ENCODE results near the gene CORO2B.
"Not testable (repeated sequence)": the region's sequence is repeated elsewhere in the genome, so short reads cannot be mapped to it uniquely, and the experiment has no call there.

DNA sequence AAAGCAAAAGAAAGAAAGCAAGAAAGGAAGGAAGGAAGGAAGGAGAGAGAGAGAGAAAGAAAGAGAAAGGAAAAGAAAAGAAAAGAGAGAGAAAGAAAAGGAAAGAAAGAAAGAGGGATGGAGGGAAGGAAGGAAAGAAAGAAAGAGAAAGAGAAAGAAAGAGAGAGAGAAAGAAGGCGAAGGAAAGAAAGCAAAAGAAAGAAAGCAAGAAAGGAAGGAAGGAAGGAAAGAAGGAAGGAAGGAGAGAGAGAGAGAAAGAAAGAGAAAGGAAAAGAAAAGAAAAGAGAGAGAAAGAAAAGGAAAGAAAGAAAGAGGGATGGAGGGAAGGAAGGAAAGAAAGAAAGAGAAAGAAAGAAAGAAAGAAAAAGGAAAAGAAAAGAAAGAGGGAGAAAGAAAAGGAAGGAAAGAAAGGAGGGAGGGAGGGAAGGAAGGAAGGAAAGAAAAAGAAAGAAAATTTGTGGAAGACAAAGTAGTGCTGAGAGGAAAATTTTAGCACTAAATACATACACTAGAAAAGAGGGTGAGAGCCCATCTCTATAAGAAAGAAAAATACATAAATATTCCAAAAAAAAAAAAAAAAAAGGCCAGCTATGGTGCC is 181.3 kb downstream of the CORO2B start:
- TF ChIP-seq, protein P1, sequence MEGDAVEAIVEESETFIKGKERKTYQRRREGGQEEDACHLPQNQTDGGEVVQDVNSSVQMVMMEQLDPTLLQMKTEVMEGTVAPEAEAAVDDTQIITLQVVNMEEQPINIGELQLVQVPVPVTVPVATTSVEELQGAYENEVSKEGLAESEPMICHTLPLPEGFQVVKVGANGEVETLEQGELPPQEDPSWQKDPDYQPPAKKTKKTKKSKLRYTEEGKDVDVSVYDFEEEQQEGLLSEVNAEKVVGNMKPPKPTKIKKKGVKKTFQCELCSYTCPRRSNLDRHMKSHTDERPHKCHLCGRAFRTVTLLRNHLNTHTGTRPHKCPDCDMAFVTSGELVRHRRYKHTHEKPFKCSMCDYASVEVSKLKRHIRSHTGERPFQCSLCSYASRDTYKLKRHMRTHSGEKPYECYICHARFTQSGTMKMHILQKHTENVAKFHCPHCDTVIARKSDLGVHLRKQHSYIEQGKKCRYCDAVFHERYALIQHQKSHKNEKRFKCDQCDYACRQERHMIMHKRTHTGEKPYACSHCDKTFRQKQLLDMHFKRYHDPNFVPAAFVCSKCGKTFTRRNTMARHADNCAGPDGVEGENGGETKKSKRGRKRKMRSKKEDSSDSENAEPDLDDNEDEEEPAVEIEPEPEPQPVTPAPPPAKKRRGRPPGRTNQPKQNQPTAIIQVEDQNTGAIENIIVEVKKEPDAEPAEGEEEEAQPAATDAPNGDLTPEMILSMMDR (IDR thresholded peaks at IDR 0.05; ENCODE audit: insufficient read depth, low read length, poor library complexity, severe bottlenecking): not testable (repeated sequence)
- not testable (repeated sequence) for TF ChIP-seq EZH2phosphoT487 (conservative IDR thresholded peaks at IDR 0.05; ENCODE audit: low read length)
